Transverse colon (tissue), 4 donors: ENCODE data around the gene TMEM233. TPM values are rescaled to one million over a fixed set of nuclear protein-coding genes. Genes with fewer than 3 reads are reported as not detected.

ENCODE experiments used
- DNase-seq: peaks from one replicate; pipeline ENCODE4 v3.0.0-alpha.2; 2019
- H3K27ac ChIP-seq, 4 donors: fragments of 200-600 bp; sonication (generic); 2 replicates each; pipeline ENCODE4 v1.5.1; 2016 to 2018; ENCODE audit warnings: inconsistent platforms in 4 of 4
- H3K27me3 ChIP-seq: fragments of 200-600 bp; sonication (generic); 2 replicates; pipeline ENCODE4 v1.5.1; 2017; ENCODE audit warnings: inconsistent platforms
- H3K36me3 ChIP-seq, 4 donors: fragments of 200-600 bp; sonication (generic); 2 replicates each; pipeline ENCODE4 v1.5.1; 2017 to 2019; ENCODE audit warnings: inconsistent platforms in 4 of 4
- H3K4me1 ChIP-seq, 4 donors: fragments of 200-600 bp; sonication (generic); 2 replicates each; pipeline ENCODE4 v1.5.1; 2017 to 2020; ENCODE audit warnings: inconsistent platforms in 4 of 4
- H3K4me3 ChIP-seq, 4 donors: fragments of 200-600 bp; sonication (generic); 1 replicate in 1 of 4; 2 replicates in 3 of 4; pipeline versions ENCODE4 v1.5.1 to v1.6.1; 2017 to 2019; ENCODE audit warnings: inconsistent platforms in 4 of 4
- H3K9me3 ChIP-seq, 2 donors: fragments of 200-600 bp; sonication (generic); 2 replicates each; pipeline ENCODE4 v1.5.1; 2017 to 2019; ENCODE audit warnings: inconsistent platforms in 2 of 2
- EP300 ChIP-seq: sonication (generic); formaldehyde crosslinking; IDR thresholded peaks from one replicate; pipeline ENCODE4 v1.6.1; 2017; ENCODE audit warnings: antibody characterized with exemption, low read depth
- POLR2A ChIP-seq: fragments of 450-650 bp; IDR thresholded peaks from one replicate; pipeline ENCODE4 v1.6.1; 2016; ENCODE audit warnings: antibody characterized with exemption, mild to moderate bottlenecking, moderate library complexity
- POLR2AphosphoS5 ChIP-seq, 3 donors: sonication (generic); formaldehyde crosslinking; IDR thresholded peaks; one replicate each; pipeline ENCODE4 v1.6.1; 2016; ENCODE audit warnings: antibody characterized with exemption in 3 of 3
- WGBS, 2 donors: methylation state at CpG; one replicate each; pipeline ENCODE4 v1.1.5; 2018; ENCODE audit warnings: low coverage in 1 of 2; 5-methylcytosine and 5-hydroxymethylcytosine counted together
- in situ Hi-C, 4 donors: fragments of 200-750 bp; cut with MboI; loops; one replicate each; pipeline versions ENCODE4 v1.15.0 to v1.15.1; 2017; ENCODE audit warnings: low sequenced_read_pairs in 3 of 4, low pct_ligation_motif_present in 1 of 4, low pct_unique_long_range_greater_than_20kb in 1 of 4
- intact Hi-C: fragments of 100-400 bp; cut with DNase I; formaldehyde crosslinking; loops from one replicate; pipeline ENCODE4 v1.15.1; 2023; ENCODE audit warnings: low total_unique reads
- total RNA-seq, 4 donors: library from RNA; depleted of rRNA; stranded (reverse); fragments of >200 nt; gene quantifications; one replicate each; pipeline ENCODE4 v1.1.0, GENCODE V29; 2016
- TF ChIP-seq, protein P1 (sequence below), 5 experiments: fragments of 200-600 bp in 3 of 5; fragments of 450-650 bp in 2 of 5; sonication (generic) in 3 of 5; IDR thresholded peaks; 1 replicate in 2 of 5; 2 replicates in 3 of 5; pipeline ENCODE4 v1.5.1; 2016 to 2017; ENCODE audit warnings: antibody characterized with exemption in 5 of 5, inconsistent platforms in 3 of 5, mild to moderate bottlenecking in 2 of 5, moderate library complexity in 1 of 5

The TMEM233 gene
- total RNA-seq, 4 donors from 2014 or later, result 0.27 TPM; not detected in 3

DNA sequence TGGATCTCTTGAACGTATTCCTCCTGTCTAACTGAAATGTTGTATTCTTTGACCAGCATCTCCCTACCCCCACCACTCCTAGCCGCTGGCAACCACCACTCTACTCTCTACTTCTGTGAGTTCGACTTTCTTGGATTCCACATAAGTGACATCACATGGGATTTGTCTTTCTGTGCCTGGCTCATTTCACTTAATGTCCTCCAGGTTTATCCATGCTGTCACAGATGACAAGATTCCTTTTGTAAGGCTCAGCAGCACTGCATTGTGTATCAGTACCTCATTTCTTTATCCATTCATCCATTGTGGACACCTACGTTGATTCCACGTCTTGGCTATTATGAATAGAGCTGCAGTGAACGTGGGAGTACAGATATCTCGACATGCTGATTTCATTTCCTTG is 84.9 kb downstream of the TMEM233 start:
- H3K27ac ChIP-seq, result peak overlapping the region in 3 of 4 donors; percentile 75 to 80 (median 76)
- H3K27me3 ChIP-seq, result no peaks in the 10 kb centered on the region
- H3K9me3 ChIP-seq, result no peaks in the 10 kb centered on the region
- 74 to 87% methylated on average over 3 to 7 of the region's 7 CpGs for WGBS, 2 donors
- no peak for DNase-seq
- peaks cover 18 to 68% (median 58%) of the 10 kb centered on the region in 4 donors for H3K4me1 ChIP-seq
- H3K36me3 ChIP-seq, result peaks cover 0 to 41% (median 20%) of the 10 kb centered on the region in 4 donors
- in situ Hi-C loops (no loop called here), intact Hi-C loops (no loop called here)
- H3K4me3 ChIP-seq, result no peak overlapping the region
- TF ChIP-seq EP300, result no peak
- TF ChIP-seq POLR2AphosphoS5 (IDR thresholded peaks at IDR 0.05), result no peak
- no peak for TF ChIP-seq POLR2A
- TF ChIP-seq, protein P1, sequence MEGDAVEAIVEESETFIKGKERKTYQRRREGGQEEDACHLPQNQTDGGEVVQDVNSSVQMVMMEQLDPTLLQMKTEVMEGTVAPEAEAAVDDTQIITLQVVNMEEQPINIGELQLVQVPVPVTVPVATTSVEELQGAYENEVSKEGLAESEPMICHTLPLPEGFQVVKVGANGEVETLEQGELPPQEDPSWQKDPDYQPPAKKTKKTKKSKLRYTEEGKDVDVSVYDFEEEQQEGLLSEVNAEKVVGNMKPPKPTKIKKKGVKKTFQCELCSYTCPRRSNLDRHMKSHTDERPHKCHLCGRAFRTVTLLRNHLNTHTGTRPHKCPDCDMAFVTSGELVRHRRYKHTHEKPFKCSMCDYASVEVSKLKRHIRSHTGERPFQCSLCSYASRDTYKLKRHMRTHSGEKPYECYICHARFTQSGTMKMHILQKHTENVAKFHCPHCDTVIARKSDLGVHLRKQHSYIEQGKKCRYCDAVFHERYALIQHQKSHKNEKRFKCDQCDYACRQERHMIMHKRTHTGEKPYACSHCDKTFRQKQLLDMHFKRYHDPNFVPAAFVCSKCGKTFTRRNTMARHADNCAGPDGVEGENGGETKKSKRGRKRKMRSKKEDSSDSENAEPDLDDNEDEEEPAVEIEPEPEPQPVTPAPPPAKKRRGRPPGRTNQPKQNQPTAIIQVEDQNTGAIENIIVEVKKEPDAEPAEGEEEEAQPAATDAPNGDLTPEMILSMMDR (IDR thresholded peaks at IDR 0.05), result no peak

DNA sequence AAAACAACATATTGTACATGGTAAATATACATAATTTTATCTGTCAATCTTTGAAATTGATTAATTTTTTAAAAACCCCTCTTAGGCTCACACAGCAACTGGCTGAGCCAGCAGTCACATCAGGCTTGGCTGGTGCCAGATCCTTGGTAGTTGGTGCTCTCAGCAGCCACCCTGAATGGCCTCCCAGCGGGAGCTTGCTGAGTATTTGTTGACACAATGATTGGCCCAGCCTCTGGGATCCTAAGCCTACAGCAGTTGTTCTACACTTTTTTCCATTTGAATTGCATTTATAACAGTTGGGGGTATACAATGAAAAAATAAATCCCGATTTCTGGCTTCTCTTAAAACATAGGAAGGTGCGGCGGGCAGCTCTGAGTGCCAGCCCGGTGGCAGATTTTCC is 85.5 kb downstream of the TMEM233 start:
- H3K4me1 ChIP-seq, result peaks cover 18 to 68% (median 55%) of the 10 kb centered on the region in 4 donors
- in situ Hi-C loops, result no loop called here
- H3K36me3 ChIP-seq, result peaks cover 0 to 41% (median 20%) of the 10 kb centered on the region in 4 donors
- peak overlapping the region; percentile 75 to 82 (median 78) for H3K27ac ChIP-seq
- 79 to 82% methylated on average over 4 to 5 of the region's 5 CpGs for WGBS, 2 donors
- intact Hi-C loops, result no loop called here
- H3K9me3 ChIP-seq, result no peaks in the 10 kb centered on the region
- TF ChIP-seq POLR2AphosphoS5 (IDR thresholded peaks at IDR 0.05) (no peak), POLR2A (no peak), EP300 (no peak)
- TF ChIP-seq, protein P1 (IDR thresholded peaks at IDR 0.05), result no peak
- no peak for DNase-seq
- H3K4me3 ChIP-seq, result no peak overlapping the region
- no peaks in the 10 kb centered on the region for H3K27me3 ChIP-seq

DNA sequence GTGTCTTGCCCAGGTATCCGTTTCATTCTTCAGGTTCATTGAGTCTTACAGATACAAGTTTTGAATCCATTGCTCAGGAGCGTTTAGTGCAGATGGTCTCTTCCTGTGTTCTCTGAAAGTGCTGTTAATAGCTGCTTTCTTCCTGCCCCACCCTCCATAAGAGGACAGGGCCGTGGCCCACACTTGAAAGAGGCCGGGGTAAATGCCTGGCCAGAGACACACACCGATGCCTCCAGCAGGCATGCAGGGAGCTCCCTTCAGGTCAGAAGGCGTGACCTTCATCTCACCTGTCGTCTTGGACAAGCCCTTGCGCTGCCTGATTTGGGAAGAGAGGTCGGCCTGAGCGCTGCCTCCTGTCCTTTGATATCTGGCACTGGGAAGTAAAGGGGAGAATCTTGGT is 85.9 kb downstream of the TMEM233 start:
- Histone ChIP-seq H3K27me3 (no peaks in the 10 kb centered on the region), H3K27ac (peak overlapping the region; percentile 75 to 82 (median 78)), H3K4me3 (no peak overlapping the region), H3K36me3 (peaks cover 0 to 41% (median 20%) of the 10 kb centered on the region in 4 donors), H3K4me1 (peaks cover 16 to 68% (median 53%) of the 10 kb centered on the region in 4 donors), H3K9me3 (no peaks in the 10 kb centered on the region)
- intact Hi-C loops (no loop called here), in situ Hi-C loops (no loop called here)
- DNase-seq, result peak; percentile 56
- 59 to 79% methylated on average over 2 to 10 of the region's 10 CpGs for WGBS, 2 donors
- TF ChIP-seq POLR2A (no peak), POLR2AphosphoS5 (IDR thresholded peaks at IDR 0.05) (peak in 1 of 3 donors; percentile 30)

DNA sequence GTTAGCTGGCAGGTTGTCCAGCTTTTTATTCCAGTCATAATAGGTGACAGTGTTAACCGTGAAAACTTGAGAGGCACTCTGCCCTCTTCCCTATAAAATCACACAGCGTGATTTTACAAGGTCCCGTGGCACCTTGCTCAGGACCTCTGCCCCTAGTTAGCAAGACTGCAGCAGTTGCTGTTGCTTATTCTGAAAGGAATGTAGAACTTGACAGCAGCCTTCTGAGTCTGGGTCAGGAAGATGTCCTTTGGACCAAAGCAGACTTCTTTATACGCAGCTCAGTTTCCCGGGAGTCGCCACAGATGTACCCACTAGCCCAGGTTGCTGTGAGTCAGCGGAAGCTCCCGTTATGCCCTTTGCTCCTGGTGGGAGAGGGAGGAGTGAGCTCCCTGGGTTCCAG is 87.5 kb downstream of the TMEM233 start:
- H3K36me3 ChIP-seq, result peaks cover 0 to 33% (median 14%) of the 10 kb centered on the region in 4 donors
- H3K9me3 ChIP-seq, result no peaks in the 10 kb centered on the region
- TF ChIP-seq POLR2AphosphoS5 (IDR thresholded peaks at IDR 0.05) (peak in 2 of 3 donors; percentile 49 to 67), POLR2A (peak; percentile 40)
- TF ChIP-seq, protein P1 (IDR thresholded peaks at IDR 0.05), result no peak
- 55 to 60% methylated on average over 2 to 8 of the region's 8 CpGs for WGBS, 2 donors
- H3K27me3 ChIP-seq, result no peaks in the 10 kb centered on the region
- intact Hi-C loops, result no loop called here
- in situ Hi-C loops, result no loop called here
- peaks cover 15 to 79% (median 57%) of the 10 kb centered on the region in 4 donors for H3K4me1 ChIP-seq
- peak; percentile 55 for DNase-seq
- H3K27ac ChIP-seq, result peak overlapping the region; percentile 75 to 82 (median 78)
- H3K4me3 ChIP-seq, result no peak overlapping the region
